Activated naive CD8-positive, alpha-beta T cell treated with anti-CD3 and anti-CD28 coated beads, Interleukin-2, amount 10 ng/mL, durations not matched to agents 7 days and 5 days (primary cell): ENCODE data around the gene PGBD5. TPM values are rescaled to one million over a fixed set of nuclear protein-coding genes. Genes with fewer than 3 reads are reported as not detected.
A peak's percentile ranks its signal among the peaks of the same experiment; 100 is the strongest.

Experiments
- ATAC-seq: fragments of 150-1000 bp; cut with Tn5 transposase; one replicate; pipeline ENCODE4 v1.10.0; 2021; ENCODE audit warnings: low read depth, moderate library complexity
- POLR2A ChIA-PET: fragments of 350-600 bp; sonication (Branson Sonifier 250); formaldehyde crosslinking; loops from one replicate; lab custom pipeline; 2021; ENCODE audit warnings: antibody characterized with exemption; lab: Charles Lee
- DNase-seq: peaks from one replicate; pipeline ENCODE4 v3.0.0; 2021
- H3K27ac Mint-ChIP-seq: one replicate; pipeline ENCODE4 v1.8.0; 2022; ENCODE audit warnings: mild to moderate bottlenecking, mixed read lengths
- H3K27me3 Mint-ChIP-seq: one replicate; pipeline ENCODE4 v1.8.0; 2022; ENCODE audit warnings: mild to moderate bottlenecking, moderate library complexity, mixed read lengths
- H3K36me3 Mint-ChIP-seq: one replicate; pipeline ENCODE4 v1.8.0; 2021; ENCODE audit warnings: mild to moderate bottlenecking, mixed read lengths
- H3K4me1 Mint-ChIP-seq: one replicate; pipeline ENCODE4 v1.8.0; 2021; ENCODE audit warnings: mixed read lengths
- H3K4me3 Mint-ChIP-seq: one replicate; pipeline ENCODE4 v1.8.0; 2022; ENCODE audit warnings: mild to moderate bottlenecking, moderate library complexity, mixed read lengths
- H3K9me3 Mint-ChIP-seq: one replicate; pipeline ENCODE4 v1.8.0; 2021; ENCODE audit warnings: mixed read lengths
- total RNA-seq, 2 experiments: library from RNA; stranded (reverse); gene quantifications; one replicate each; pipeline ENCODE4 v1.2.3, GENCODE V29; 2021

The PGBD5 gene
- total RNA-seq, 2 experiments from 2014 or later = not detected

DNA sequence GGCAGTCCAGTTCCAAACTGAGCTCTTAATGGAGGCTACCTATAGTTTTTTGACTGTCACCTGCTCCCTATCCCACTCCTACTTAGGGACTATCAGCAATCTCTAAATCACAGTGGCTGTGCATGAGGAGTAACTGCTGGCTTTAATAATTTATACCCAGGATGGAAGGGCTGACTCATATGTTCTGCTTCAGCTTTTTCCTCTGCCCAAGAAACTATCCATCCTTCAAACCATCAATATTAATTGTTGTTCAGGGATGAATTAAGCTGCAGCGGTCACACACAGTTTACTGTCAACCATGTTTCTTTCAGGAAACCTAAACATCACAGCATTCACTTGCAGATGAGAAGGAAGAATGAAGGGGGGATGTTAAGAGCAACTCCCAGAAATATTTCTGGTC, 9.0 kb upstream of the PGBD5 start:
- Mint-ChIP-seq H3K4me1 (no peaks in the 10 kb centered on the region), H3K9me3 (no peaks in the 10 kb centered on the region), H3K27me3 (peaks cover 7% of the 10 kb centered on the region), H3K4me3 (no peak overlapping the region), H3K27ac (no peak overlapping the region), H3K36me3 (no peaks in the 10 kb centered on the region)
- no peak for DNase-seq
- POLR2A ChIA-PET = no interaction called here
- no peak for ATAC-seq

DNA sequence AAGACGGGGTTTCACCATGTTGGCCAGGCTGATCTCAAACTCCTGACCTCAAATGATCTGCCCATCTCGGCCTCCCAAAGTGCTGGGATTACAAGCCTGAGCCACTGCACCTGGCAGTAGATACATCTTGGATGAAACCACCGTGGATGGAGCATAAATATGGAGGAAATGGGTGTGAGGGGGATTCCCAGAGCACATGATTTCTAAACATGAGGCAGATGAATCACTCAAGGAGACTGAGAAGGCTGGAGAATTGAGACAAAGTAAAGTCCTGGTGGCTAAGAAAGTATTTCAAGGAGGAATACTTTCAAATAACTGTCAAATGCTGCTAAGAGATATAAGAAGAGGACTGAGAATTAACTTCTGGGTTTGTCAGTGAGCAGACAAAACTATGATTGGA, 5.4 kb upstream of the PGBD5 start:
- no peak overlapping the region for H3K27ac Mint-ChIP-seq
- H3K36me3 Mint-ChIP-seq = no peaks in the 10 kb centered on the region
- H3K4me3 Mint-ChIP-seq = no peak overlapping the region
- DNase-seq (no peak), ATAC-seq (no peak)
- H3K4me1 Mint-ChIP-seq = peaks cover 3% of the 10 kb centered on the region
- POLR2A ChIA-PET = no interaction called here
- no peaks in the 10 kb centered on the region for H3K9me3 Mint-ChIP-seq
- H3K27me3 Mint-ChIP-seq = peaks cover 26% of the 10 kb centered on the region

- no peaks in the 10 kb centered on the region for H3K9me3 Mint-ChIP-seq
- POLR2A ChIA-PET = no interaction called here
- no peak overlapping the region for H3K27ac Mint-ChIP-seq
- no peak for ATAC-seq
- H3K36me3 Mint-ChIP-seq = no peaks in the 10 kb centered on the region
- no peak overlapping the region for H3K4me3 Mint-ChIP-seq
- peaks cover 3% of the 10 kb centered on the region for H3K4me1 Mint-ChIP-seq
- no peak for DNase-seq
- peaks cover 26% of the 10 kb centered on the region for H3K27me3 Mint-ChIP-seq
Measured at GRCh38 chr1:230430499-230430898, 4.4 kb upstream of the PGBD5 start.

DNA sequence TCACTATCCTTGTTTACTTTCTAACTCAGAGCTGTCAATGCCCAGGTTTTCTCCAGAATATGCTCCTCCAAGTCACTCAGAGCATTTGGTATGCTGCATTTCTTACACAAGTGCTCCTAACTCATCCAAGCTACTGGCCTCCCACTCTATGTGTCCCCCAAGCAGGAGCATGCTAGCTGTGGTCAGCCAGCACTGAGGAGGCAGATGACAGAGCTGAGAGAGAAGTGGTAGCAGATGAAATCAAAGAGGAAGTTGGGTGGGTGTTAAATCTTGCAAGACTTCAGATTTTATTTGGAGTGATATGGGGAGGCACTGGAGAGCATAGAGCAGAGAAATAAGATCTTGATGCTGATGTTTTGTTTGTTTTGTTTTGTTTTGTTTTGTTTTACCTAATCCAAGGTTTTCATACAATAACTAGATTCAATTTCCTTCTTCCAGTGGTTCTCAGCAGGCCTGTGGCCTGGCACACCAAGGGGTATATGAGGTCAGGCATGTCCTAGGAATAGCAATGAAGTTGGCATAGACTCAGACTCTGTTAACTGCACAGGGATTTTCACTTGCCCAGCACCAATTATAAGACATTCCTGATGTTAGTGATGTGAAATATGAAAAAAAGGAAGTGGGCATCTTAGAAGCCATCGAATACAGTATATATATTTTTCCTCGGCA, 3.1 kb upstream of the PGBD5 start:
- ATAC-seq (no peak), DNase-seq (no peak)
- H3K4me1 Mint-ChIP-seq = peaks cover 10% of the 10 kb centered on the region
- no peak overlapping the region for H3K4me3 Mint-ChIP-seq
- no peaks in the 10 kb centered on the region for H3K9me3 Mint-ChIP-seq
- H3K36me3 Mint-ChIP-seq = no peaks in the 10 kb centered on the region
- peaks cover 36% of the 10 kb centered on the region for H3K27me3 Mint-ChIP-seq
- no peak overlapping the region for H3K27ac Mint-ChIP-seq
- POLR2A ChIA-PET = no interaction called here

DNA sequence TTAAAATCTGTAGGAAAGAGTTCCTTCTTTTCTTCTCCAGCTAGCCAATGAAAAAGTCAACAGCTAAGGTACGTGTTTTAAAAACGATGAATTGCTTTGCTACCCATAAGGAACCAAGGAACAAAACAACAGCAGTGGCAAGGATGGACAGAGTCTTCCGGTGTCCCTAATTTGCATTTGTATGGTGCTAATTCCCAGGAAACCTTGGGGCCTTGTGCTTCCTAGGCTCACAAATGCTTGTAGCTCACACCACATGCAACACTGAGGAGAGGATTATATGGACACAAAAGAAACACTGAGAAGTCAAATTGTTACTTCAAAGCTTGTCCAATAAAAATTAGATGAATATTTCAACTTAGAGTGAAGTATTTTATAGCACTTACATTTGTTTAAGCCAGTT, 1.8 kb upstream of the PGBD5 start:
- H3K36me3 Mint-ChIP-seq = no peaks in the 10 kb centered on the region
- no peaks in the 10 kb centered on the region for H3K9me3 Mint-ChIP-seq
- peaks cover 48% of the 10 kb centered on the region for H3K27me3 Mint-ChIP-seq
- POLR2A ChIA-PET = no interaction called here
- H3K4me1 Mint-ChIP-seq = peaks cover 12% of the 10 kb centered on the region
- no peak overlapping the region for H3K27ac Mint-ChIP-seq
- ATAC-seq = no peak
- no peak overlapping the region for H3K4me3 Mint-ChIP-seq
- no peak for DNase-seq

GRCh38 chr1:230427094-230427876, 1.2 kb upstream of the PGBD5 start:
- Mint-ChIP-seq H3K4me1 (peaks cover 14% of the 10 kb centered on the region), H3K27ac (no peak overlapping the region), H3K9me3 (no peaks in the 10 kb centered on the region), H3K27me3 (peaks cover 55% of the 10 kb centered on the region), H3K36me3 (no peaks in the 10 kb centered on the region), H3K4me3 (peak overlapping the region; percentile 58)
- DNase-seq = no peak
- POLR2A ChIA-PET = no interaction called here
- ATAC-seq = no peak

GRCh38 chr1:230425252-230426091, 660 bp downstream of the PGBD5 start:
- ATAC-seq (no peak), DNase-seq (peak; percentile 32)
- Mint-ChIP-seq H3K27me3 (peaks cover 66% of the 10 kb centered on the region), H3K4me1 (peaks cover 18% of the 10 kb centered on the region), H3K9me3 (no peaks in the 10 kb centered on the region), H3K27ac (no peak overlapping the region), H3K36me3 (no peaks in the 10 kb centered on the region), H3K4me3 (peak overlapping the region; percentile 52)
- POLR2A ChIA-PET = no interaction called here

GRCh38 chr1:230424391-230425251, 1.5 kb downstream of the PGBD5 start:
- POLR2A ChIA-PET = no interaction called here

DNA sequence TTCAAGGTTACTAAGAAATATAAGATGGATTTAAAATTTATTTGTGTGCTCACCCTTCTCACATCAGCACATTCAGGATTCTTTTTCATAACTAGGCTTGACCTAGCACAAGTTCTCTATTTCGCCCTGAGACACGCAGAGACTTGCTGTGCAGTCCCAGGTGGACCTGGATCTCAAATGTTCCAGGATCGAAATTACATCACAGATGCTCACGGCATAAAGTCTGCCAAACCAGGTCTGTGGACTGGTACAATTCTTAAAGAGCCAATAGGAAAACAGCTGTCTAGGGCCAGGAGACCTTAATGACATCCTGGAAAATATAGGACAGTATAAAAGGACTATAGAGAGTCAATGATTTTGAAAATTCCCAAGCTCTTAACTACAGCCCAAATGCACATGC, 2.2 kb downstream of the PGBD5 start:
- DNase-seq (no peak), ATAC-seq (no peak)
- Mint-ChIP-seq H3K9me3 (no peaks in the 10 kb centered on the region), H3K27ac (no peak overlapping the region), H3K4me1 (peaks cover 18% of the 10 kb centered on the region), H3K27me3 (peaks cover 61% of the 10 kb centered on the region), H3K36me3 (no peaks in the 10 kb centered on the region), H3K4me3 (no peak overlapping the region)
- POLR2A ChIA-PET = no interaction called here

More at GRCh38 chr1:230424391-230425251, 1.5 kb downstream of the PGBD5 start:
- Mint-ChIP-seq H3K4me3 (peak overlapping the region; percentile 52), H3K27ac (no peak overlapping the region), H3K27me3 (peaks cover 66% of the 10 kb centered on the region), H3K4me1 (peaks cover 18% of the 10 kb centered on the region), H3K9me3 (no peaks in the 10 kb centered on the region), H3K36me3 (no peaks in the 10 kb centered on the region)
- ATAC-seq (no peak), DNase-seq (no peak)

DNA sequence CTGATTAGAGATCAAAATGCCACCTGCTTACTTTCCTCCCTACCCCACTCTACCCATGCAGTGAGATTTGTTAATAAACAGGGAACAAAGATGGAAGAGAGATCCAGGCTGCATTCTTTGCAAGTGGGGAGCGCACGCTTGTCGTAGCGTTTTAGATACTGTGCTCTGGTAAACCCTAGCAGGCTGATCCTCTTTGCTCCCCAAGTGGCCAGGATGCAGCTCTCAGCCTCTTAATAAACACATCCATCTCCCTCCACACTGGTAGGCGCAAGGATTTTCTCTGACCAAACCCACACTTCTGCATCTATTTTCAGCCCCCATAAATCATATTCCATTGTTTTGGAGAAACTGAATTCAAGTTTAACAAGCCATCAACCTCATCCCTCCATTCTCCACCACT, 2.9 kb downstream of the PGBD5 start:
- ATAC-seq (no peak), DNase-seq (no peak)
- H3K9me3 Mint-ChIP-seq = no peaks in the 10 kb centered on the region
- H3K27me3 Mint-ChIP-seq = peaks cover 61% of the 10 kb centered on the region
- POLR2A ChIA-PET = no interaction called here
- H3K36me3 Mint-ChIP-seq = no peaks in the 10 kb centered on the region
- peaks cover 18% of the 10 kb centered on the region for H3K4me1 Mint-ChIP-seq
- no peak overlapping the region for H3K4me3 Mint-ChIP-seq
- no peak overlapping the region for H3K27ac Mint-ChIP-seq

DNA sequence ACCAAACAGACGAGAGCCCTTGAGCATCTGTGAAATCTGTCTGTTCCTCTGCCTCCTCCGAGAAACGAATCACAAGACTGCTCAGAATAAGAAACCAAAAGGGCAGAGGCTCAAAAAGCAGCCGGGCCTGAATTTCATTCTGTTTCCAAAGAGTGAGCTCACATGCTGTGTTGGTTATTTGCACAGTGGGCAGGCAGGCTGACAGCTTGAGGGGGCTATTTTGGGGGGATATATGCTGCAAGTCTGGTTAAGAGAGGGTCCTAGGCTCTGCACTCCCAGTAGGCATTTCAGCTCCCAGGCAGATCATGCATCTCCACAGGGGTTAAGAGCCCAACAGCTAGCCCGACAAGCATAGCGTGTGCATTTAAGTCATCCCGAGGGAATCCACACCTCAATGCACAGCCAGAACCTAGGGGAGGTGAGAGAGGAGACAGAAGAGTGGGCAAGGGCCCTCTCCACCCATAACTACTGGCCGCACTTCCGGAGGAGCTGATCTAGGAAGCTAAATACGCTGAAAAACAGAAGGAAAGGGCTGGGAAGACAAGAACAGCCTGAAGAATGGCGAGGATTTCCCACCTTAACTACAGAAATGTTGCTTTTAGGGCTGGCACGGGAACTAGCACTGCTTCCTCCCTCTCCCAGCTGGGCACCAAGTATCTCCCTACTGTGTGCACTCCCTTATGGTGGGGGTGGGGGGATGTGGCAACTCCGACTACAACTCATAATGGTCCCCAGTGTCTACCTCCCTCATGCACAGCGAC, 3.7 kb downstream of the PGBD5 start:
- no peak for DNase-seq
- H3K4me3 Mint-ChIP-seq = no peak overlapping the region

GRCh38 chr1:230421481-230421880, 4.7 kb downstream of the PGBD5 start:
- H3K9me3 Mint-ChIP-seq = no peaks in the 10 kb centered on the region
- peaks cover 46% of the 10 kb centered on the region for H3K27me3 Mint-ChIP-seq
- peaks cover 15% of the 10 kb centered on the region for H3K4me1 Mint-ChIP-seq
- POLR2A ChIA-PET = no interaction called here
- no peak overlapping the region for H3K4me3 Mint-ChIP-seq
- ATAC-seq (no peak), DNase-seq (no peak)
- H3K36me3 Mint-ChIP-seq = no peaks in the 10 kb centered on the region
- no peak overlapping the region for H3K27ac Mint-ChIP-seq

More for the DNA sequence above, 3.7 kb downstream of the PGBD5 start:
- Mint-ChIP-seq H3K4me1 (peaks cover 18% of the 10 kb centered on the region), H3K9me3 (no peaks in the 10 kb centered on the region), H3K27me3 (peaks cover 54% of the 10 kb centered on the region), H3K27ac (no peak overlapping the region), H3K36me3 (no peaks in the 10 kb centered on the region)
- POLR2A ChIA-PET = no interaction called here
- ATAC-seq = no peak
